H9 (cell line): ENCODE measurements around the gene MST1. TPM values are rescaled to one million over a fixed set of nuclear protein-coding genes. Genes with fewer than 3 reads are reported as not detected.

Source experiments
- DNase-seq: peaks from one replicate; pipeline ENCODE4 v3.0.0-alpha.2; 2017
- H2AFZ ChIP-seq: one replicate; pipeline ENCODE4 v1.6.1; 2013; ENCODE audit warnings: mild to moderate bottlenecking, low read length, control low read depth, moderate library complexity
- H2AK5ac ChIP-seq: 2 replicates; pipeline ENCODE4 v1.6.1; 2013; ENCODE audit warnings: low read length, control low read depth, mixed read lengths; ENCODE audit not compliant: insufficient read length
- H2BK120ac ChIP-seq: one replicate; pipeline ENCODE4 v1.6.1; 2013; ENCODE audit warnings: low read depth, mild to moderate bottlenecking, low read length, control low read depth, inconsistent platforms; ENCODE audit not compliant: poor library complexity, severe bottlenecking
- H2BK12ac ChIP-seq: 2 replicates; pipeline ENCODE4 v1.6.1; 2013; ENCODE audit warnings: low read length, control low read depth, mixed read lengths, low read depth; ENCODE audit not compliant: insufficient read length
- H2BK15ac ChIP-seq: 2 replicates; pipeline ENCODE4 v1.6.1; 2013; ENCODE audit warnings: low read depth, low read length, control low read depth
- H2BK20ac ChIP-seq: one replicate; pipeline ENCODE4 v1.6.1; 2013; ENCODE audit warnings: low read depth, mild to moderate bottlenecking, low read length, control low read depth, inconsistent platforms; ENCODE audit not compliant: poor library complexity, severe bottlenecking
- H2BK5ac ChIP-seq: 2 replicates; pipeline ENCODE4 v1.6.1; 2013; ENCODE audit warnings: low read length, control low read depth, mixed read lengths; ENCODE audit not compliant: insufficient read length
- H3K14ac ChIP-seq: 2 replicates; pipeline ENCODE4 v1.6.1; 2013; ENCODE audit warnings: low read length, control low read depth; ENCODE audit not compliant: insufficient read depth
- H3K18ac ChIP-seq: 2 replicates; pipeline ENCODE4 v1.6.1; 2013; ENCODE audit warnings: low read depth, mild to moderate bottlenecking, mixed read lengths, low read length, control low read depth; ENCODE audit not compliant: insufficient read length
- H3K23ac ChIP-seq: 2 replicates; pipeline ENCODE4 v1.6.1; 2013; ENCODE audit warnings: low read length, control low read depth, mixed read lengths, low read depth; ENCODE audit not compliant: insufficient read length
- H3K23me2 ChIP-seq: 2 replicates; pipeline ENCODE4 v1.6.1; 2013; ENCODE audit warnings: low read depth, mild to moderate bottlenecking, mixed read lengths, low read length, control low read depth; ENCODE audit not compliant: insufficient read length, poor library complexity, severe bottlenecking
- H3K27ac ChIP-seq: 2 replicates; pipeline ENCODE4 v1.5.1; 2013; ENCODE audit warnings: low read length, control low read depth, mixed read lengths, low read depth; ENCODE audit not compliant: insufficient read length
- H3K27me3 ChIP-seq: 2 replicates; pipeline ENCODE4 v1.6.1; 2013; ENCODE audit warnings: low read length, control low read depth, inconsistent platforms; ENCODE audit not compliant: insufficient read depth
- H3K4ac ChIP-seq: 2 replicates; pipeline ENCODE4 v1.6.1; 2013; ENCODE audit warnings: low read depth, mild to moderate bottlenecking, control low read depth, inconsistent platforms, low read length, moderate library complexity
- H3K4me1 ChIP-seq: 2 replicates; pipeline ENCODE4 v1.6.1; 2013; ENCODE audit warnings: low read length, control low read depth, inconsistent platforms; ENCODE audit not compliant: insufficient read depth
- H3K4me2 ChIP-seq: 2 replicates; pipeline ENCODE4 v1.6.1; 2013; ENCODE audit warnings: low read length, control low read depth, mixed read lengths; ENCODE audit not compliant: insufficient read length, insufficient read depth
- H3K56ac ChIP-seq: 2 replicates; pipeline ENCODE4 v1.6.1; 2013; ENCODE audit warnings: low read depth, mild to moderate bottlenecking, mixed read lengths, low read length, control low read depth; ENCODE audit not compliant: insufficient read length
- H3K79me1 ChIP-seq: 2 replicates; pipeline ENCODE4 v1.6.1; 2013; ENCODE audit warnings: low read depth, mild to moderate bottlenecking, moderate library complexity, low read length, control low read depth, inconsistent platforms; ENCODE audit not compliant: insufficient read depth, poor library complexity, severe bottlenecking
- H3K79me2 ChIP-seq: 2 replicates; pipeline ENCODE4 v1.6.1; 2013; ENCODE audit warnings: low read length, control low read depth, inconsistent platforms; ENCODE audit not compliant: insufficient read depth
- H3K9ac ChIP-seq: 2 replicates; pipeline ENCODE4 v1.6.1; 2013; ENCODE audit warnings: low read length, control low read depth, mixed read lengths; ENCODE audit not compliant: insufficient read length; ENCODE audit errors: extremely low read depth
- H3K9me3 ChIP-seq: one replicate; pipeline ENCODE4 v1.6.1; 2013; ENCODE audit warnings: low read depth, low read length, inconsistent platforms; ENCODE audit not compliant: control insufficient read depth
- H3T11ph ChIP-seq: one replicate; pipeline ENCODE4 v1.6.1; 2013; ENCODE audit warnings: mild to moderate bottlenecking, low read length, control low read depth, inconsistent platforms
- H4K20me1 ChIP-seq: one replicate; pipeline ENCODE4 v1.6.1; 2013; ENCODE audit not compliant: control insufficient read depth, insufficient read length, insufficient read depth
- H4K5ac ChIP-seq: 2 replicates; pipeline ENCODE4 v1.6.1; 2013; ENCODE audit warnings: low read depth, mild to moderate bottlenecking, mixed read lengths, low read length, control low read depth; ENCODE audit not compliant: insufficient read length
- H4K8ac ChIP-seq: replicated peaks from 2 replicates; pipeline ENCODE4 v1.6.1; 2013; ENCODE audit warnings: low read length, control low read depth, mixed read lengths, low read depth; ENCODE audit not compliant: insufficient read length
- H4K91ac ChIP-seq: 2 replicates; pipeline ENCODE4 v1.6.1; 2013; ENCODE audit warnings: low read depth, mild to moderate bottlenecking, moderate library complexity, mixed read lengths, low read length, control low read depth; ENCODE audit not compliant: insufficient read length
- H3K27ac Mint-ChIP-seq, 3 experiments: 2 replicates in 2 of 3; 3 replicates in 1 of 3; pipeline ENCODE4 v1.8.0; 2020 to 2021; ENCODE audit warnings: mixed read lengths in 3 of 3, mild to moderate bottlenecking in 1 of 3, moderate library complexity in 1 of 3
- H3K27me3 Mint-ChIP-seq: 2 replicates; pipeline ENCODE4 v1.8.0; 2021; ENCODE audit warnings: low read depth, mild to moderate bottlenecking, moderate library complexity, mixed read lengths
- H3K36me3 Mint-ChIP-seq, 3 experiments: 2 replicates in 2 of 3; 3 replicates in 1 of 3; pipeline ENCODE4 v1.8.0; 2020 to 2021; ENCODE audit warnings: low read depth in 3 of 3, mixed read lengths in 3 of 3; ENCODE audit not compliant: insufficient read depth in 1 of 3
- H3K4me1 Mint-ChIP-seq, 2 experiments: 2 replicates each; pipeline ENCODE4 v1.8.0; 2020; ENCODE audit warnings: mixed read lengths in 2 of 2
- H3K4me3 Mint-ChIP-seq, 2 experiments: 2 replicates in 1 of 2; 3 replicates in 1 of 2; pipeline ENCODE4 v1.8.0; 2020 to 2021; ENCODE audit warnings: mild to moderate bottlenecking in 2 of 2, mixed read lengths in 2 of 2, moderate library complexity in 1 of 2
- H3K9me3 Mint-ChIP-seq, 2 experiments: 2 replicates in 1 of 2; 3 replicates in 1 of 2; pipeline ENCODE4 v1.8.0; 2020; ENCODE audit warnings: mild to moderate bottlenecking in 2 of 2, mixed read lengths in 2 of 2, moderate library complexity in 1 of 2
- WGBS: extraction: QIAGEN DNeasy Blood & Tissue Kit; methylation state at CpG from one replicate; pipeline ENCODE4 v1.1.7; 2013; ENCODE audit warnings: missing lambda C conversion rate, low lambda C conversion rate, mixed read lengths; ENCODE audit not compliant: insufficient read length; ENCODE audit errors: extremely low coverage; 5-methylcytosine and 5-hydroxymethylcytosine counted together
- total RNA-seq: library from RNA; stranded (reverse); gene quantifications from 2 replicates; pipeline ENCODE4 v1.2.1, GENCODE V29; 2021
- TF ChIP-seq, protein P1 (sequence below): fragments of 200-600 bp; sonication (generic); conservative IDR thresholded peaks from 3 replicates; pipeline ENCODE4 v1.8.0; 2021; ENCODE audit warnings: antibody characterized with exemption, mild to moderate bottlenecking

MST1 gene
- total RNA-seq, 1 experiment from 2014 or later = 8.9 TPM

DNA sequence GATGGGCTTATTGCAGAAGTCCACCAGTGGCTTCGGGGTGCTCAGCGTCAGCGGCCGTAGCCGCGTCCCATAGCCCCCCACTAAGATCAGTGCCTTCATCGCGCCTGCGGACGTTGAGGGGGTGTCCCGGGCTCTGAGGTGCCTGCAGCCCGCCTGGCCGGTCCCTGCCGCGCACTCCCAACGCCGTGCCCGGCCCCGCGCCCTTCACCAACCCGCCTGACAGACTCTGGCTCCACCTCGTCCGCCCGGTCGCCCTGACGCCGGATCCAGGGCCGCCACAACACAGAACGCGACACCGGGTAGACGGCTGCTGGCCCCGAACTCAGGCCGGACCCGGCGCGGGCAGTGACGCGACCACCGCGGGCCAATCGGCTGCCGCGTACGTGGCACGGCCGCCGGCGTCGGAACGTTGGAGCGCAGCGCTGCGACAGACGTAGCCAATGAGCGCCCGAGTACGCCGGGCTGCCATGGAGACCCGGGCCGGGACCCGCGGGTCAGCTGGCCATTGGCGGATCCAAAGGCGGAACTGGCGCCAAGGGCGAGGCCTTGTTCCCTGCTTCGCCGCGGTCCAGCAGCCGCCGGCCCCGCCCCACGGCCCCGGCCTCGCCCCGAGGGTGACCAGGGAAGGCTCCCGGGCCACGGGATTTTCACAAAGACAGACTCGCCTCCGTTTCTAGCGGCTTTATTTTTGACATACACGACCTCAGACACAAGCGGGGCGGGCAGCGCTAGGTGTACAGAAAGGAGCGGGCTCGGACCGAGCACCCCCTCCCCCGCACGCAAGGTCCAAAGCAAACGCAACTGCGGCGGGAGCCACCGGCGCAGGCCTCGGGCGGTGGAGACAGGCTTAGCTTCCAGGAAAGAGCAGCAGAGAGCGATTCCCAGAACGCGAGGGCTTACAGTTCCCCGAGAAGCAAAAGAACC, 34.6 kb upstream of the MST1 start, which contains the start of gene GMPPB:
TSS of gene GMPPB (minus strand) at position 324 of the 924 bp plus-strand sequence. CDS start at position 99, 225 bp downstream.
- Histone ChIP-seq H3K27ac (no peak within 1 kb of the TSS), H3K56ac (no peak within 1 kb of the TSS), H3K23ac (no peak within 1 kb of the TSS), H3K4me2 (peak within 1 kb of the TSS; percentile 68), H3K18ac (peak within 1 kb of the TSS; percentile 73), H4K8ac (no peak within 1 kb of the TSS), H3K79me2 (no peaks in the 10 kb centered on the region), H2BK5ac (no peak within 1 kb of the TSS), H3K9ac (peak within 1 kb of the TSS; percentile 83), H2BK120ac (no peak within 1 kb of the TSS), H3T11ph (no peak within 1 kb of the TSS), H3K9me3 (no peaks in the 10 kb centered on the region), H3K79me1 (peaks cover 2% of the 10 kb centered on the region), H2BK15ac (no peak within 1 kb of the TSS), H4K91ac (peak within 1 kb of the TSS; percentile 21), H3K4me1 (no peaks in the 10 kb centered on the region), H2AK5ac (no peak within 1 kb of the TSS), H4K20me1 (no peaks in the 10 kb centered on the region), H3K4ac (no peak within 1 kb of the TSS), H2BK20ac (no peak within 1 kb of the TSS), H3K27me3 (no peaks in the 10 kb centered on the region), H3K23me2 (peaks cover 20% of the 10 kb centered on the region), H4K5ac (peak within 1 kb of the TSS; percentile 15), H3K14ac (peak within 1 kb of the TSS; percentile 81), H2AFZ (no peak within 1 kb of the TSS), H2BK12ac (no peak within 1 kb of the TSS)
- DNase-seq = peak; percentile 98
- H3K36me3 Mint-ChIP-seq = peaks cover 5 to 50% (median 40%) of the 10 kb centered on the region in 3 experiments; a peak in 6 of 7 replicates
- H3K4me3 Mint-ChIP-seq = peak within 1 kb of the TSS; percentile 87 to 96
- H3K27me3 Mint-ChIP-seq = no peaks in the 10 kb centered on the region; the same call in none of the 2 replicates
- WGBS = no CpG with 5 or more reads among the region's 102 CpGs
- no peaks in the 10 kb centered on the region for H3K9me3 Mint-ChIP-seq
- TF ChIP-seq, protein P1, sequence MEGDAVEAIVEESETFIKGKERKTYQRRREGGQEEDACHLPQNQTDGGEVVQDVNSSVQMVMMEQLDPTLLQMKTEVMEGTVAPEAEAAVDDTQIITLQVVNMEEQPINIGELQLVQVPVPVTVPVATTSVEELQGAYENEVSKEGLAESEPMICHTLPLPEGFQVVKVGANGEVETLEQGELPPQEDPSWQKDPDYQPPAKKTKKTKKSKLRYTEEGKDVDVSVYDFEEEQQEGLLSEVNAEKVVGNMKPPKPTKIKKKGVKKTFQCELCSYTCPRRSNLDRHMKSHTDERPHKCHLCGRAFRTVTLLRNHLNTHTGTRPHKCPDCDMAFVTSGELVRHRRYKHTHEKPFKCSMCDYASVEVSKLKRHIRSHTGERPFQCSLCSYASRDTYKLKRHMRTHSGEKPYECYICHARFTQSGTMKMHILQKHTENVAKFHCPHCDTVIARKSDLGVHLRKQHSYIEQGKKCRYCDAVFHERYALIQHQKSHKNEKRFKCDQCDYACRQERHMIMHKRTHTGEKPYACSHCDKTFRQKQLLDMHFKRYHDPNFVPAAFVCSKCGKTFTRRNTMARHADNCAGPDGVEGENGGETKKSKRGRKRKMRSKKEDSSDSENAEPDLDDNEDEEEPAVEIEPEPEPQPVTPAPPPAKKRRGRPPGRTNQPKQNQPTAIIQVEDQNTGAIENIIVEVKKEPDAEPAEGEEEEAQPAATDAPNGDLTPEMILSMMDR = no peak
- H3K4me1 Mint-ChIP-seq = peaks cover 14 to 17% of the 10 kb centered on the region in 2 experiments
- H3K27ac Mint-ChIP-seq = peak within 1 kb of the TSS; percentile 98 to 99 (median 98)
